GM12878 (cell line): ENCODE results near the gene CKS2. TPM values are rescaled to one million over a fixed set of nuclear protein-coding genes. Genes with fewer than 3 reads are reported as not detected.

Experiments used
- ATAC-seq: fragments of 200-7000 bp; cut with Tn5 transposase; 3 replicates; pipeline ENCODE4 v1.9.1; 2020; ENCODE audit warnings: mild to moderate bottlenecking, moderate library complexity
- BruUV-seq: library from RNA; stranded (reverse); fragments of 400-500 nt; replicated peaks from 2 replicates; lab custom pipeline; 2021; lab: Mats Ljungman, UMichigan
- CTCF ChIA-PET: fragments of 300-600 bp; sonication (Branson Sonifier 250); formaldehyde crosslinking; extraction: SDS; loops from one replicate; lab custom pipeline; 2021; ENCODE audit warnings: inconsistent platforms; lab: Yijun Ruan, JAX
- POLR2A ChIA-PET: fragments of 350-600 bp; formaldehyde crosslinking; extraction: SDS; loops from one replicate; lab custom pipeline; 2021; ENCODE audit warnings: inconsistent platforms; lab: Charles Lee
- RAD21 ChIA-PET: fragments of 300-600 bp; sonication (Branson Sonifier 250); formaldehyde crosslinking; loops from one replicate; lab custom pipeline; 2023; ENCODE audit warnings: antibody characterized with exemption; ENCODE audit not compliant: unreplicated experiment; lab: Charles Lee
- SMC1A ChIA-PET: fragments of 300-600 bp; sonication (Branson Sonifier 250); formaldehyde crosslinking; loops from one replicate; lab custom pipeline; 2023; ENCODE audit not compliant: unreplicated experiment, uncharacterized antibody; lab: Charles Lee
- DNase-seq: peaks from one replicate; pipeline ENCODE4 v3.0.0-alpha.2; 2011; ENCODE audit warnings: low read depth, low spot score
- FAIRE-seq: peaks from 3 replicates; lab custom pipeline; 2011; peaks lifted over from hg19 to GRCh38; lab: Jason Lieb, UNC
- H2AFZ ChIP-seq: 2 replicates; pipeline ENCODE4 v1.6.0; 2011; ENCODE audit warnings: low read depth, low read length, control low read depth; ENCODE audit not compliant: control insufficient read depth
- H3K27ac ChIP-seq: 2 replicates; pipeline ENCODE4 v1.5.1; 2011; ENCODE audit warnings: control low read depth; ENCODE audit not compliant: control insufficient read depth, insufficient read depth
- H3K27me3 ChIP-seq, 2 experiments: replicated peaks in 1 of 2; 2 replicates each; pipeline versions ENCODE4 v1.6.0 to v1.6.1; 2011; ENCODE audit warnings: low read length in 1 of 2; ENCODE audit not compliant: control insufficient read depth in 2 of 2, insufficient read depth in 2 of 2
- H3K36me3 ChIP-seq, 2 experiments: 2 replicates each; pipeline ENCODE4 v1.5.1; 2011; ENCODE audit warnings: low read length in 1 of 2; ENCODE audit not compliant: control insufficient read depth in 2 of 2, insufficient read depth in 2 of 2
- H3K4me1 ChIP-seq: 2 replicates; pipeline ENCODE4 v1.6.1; 2011; ENCODE audit warnings: mild to moderate bottlenecking, low read length, moderate library complexity, mixed read lengths; ENCODE audit not compliant: control insufficient read depth, insufficient read depth
- H3K4me2 ChIP-seq: 2 replicates; pipeline ENCODE4 v1.6.0; 2011; ENCODE audit warnings: control low read depth; ENCODE audit not compliant: control insufficient read depth, insufficient read depth
- H3K4me3 ChIP-seq: fragments of 200-600 bp; sonication (generic); 2 replicates; pipeline ENCODE4 v1.5.1; 2016
- H3K79me2 ChIP-seq: 2 replicates; pipeline ENCODE4 v1.6.0; 2011; ENCODE audit warnings: low read length; ENCODE audit not compliant: control insufficient read depth, insufficient read depth
- H3K9ac ChIP-seq: 2 replicates; pipeline ENCODE4 v1.8.0; 2011; ENCODE audit warnings: low read length, control low read depth, mixed read lengths; ENCODE audit not compliant: control insufficient read depth, insufficient read depth
- H3K9me3 ChIP-seq: replicated peaks from 3 replicates; pipeline ENCODE4 v1.5.1; 2011; ENCODE audit warnings: mild to moderate bottlenecking, low read length; ENCODE audit not compliant: control insufficient read depth, insufficient read depth
- H4K20me1 ChIP-seq: 2 replicates; pipeline ENCODE4 v1.6.0; 2011; ENCODE audit not compliant: control insufficient read depth, insufficient read depth
- CHD1 ChIP-seq: IDR thresholded peaks from 2 replicates; pipeline ENCODE4 v1.6.1; 2012; ENCODE audit warnings: low read depth, low read length, improper control_type of control experiment
- IKZF1 ChIP-seq: fragments of 450-650 bp; conservative IDR thresholded peaks from 2 replicates; pipeline ENCODE4 v1.6.1; 2017; ENCODE audit warnings: antibody characterized with exemption, mild to moderate bottlenecking
- MEF2A ChIP-seq: IDR thresholded peaks from 2 replicates; pipeline ENCODE4 v1.6.1; 2011; ENCODE audit warnings: low read depth, mild to moderate bottlenecking, low read length, moderate library complexity; ENCODE audit not compliant: insufficient read depth
- POU2F2 ChIP-seq: IDR thresholded peaks from 3 replicates; pipeline ENCODE4 v1.6.1; 2011; ENCODE audit warnings: low read depth, mild to moderate bottlenecking, low read length, borderline replicate concordance
- RCOR1 ChIP-seq: conservative IDR thresholded peaks from 2 replicates; pipeline ENCODE4 v1.6.1; 2012; ENCODE audit warnings: low read depth, low read length, improper control_type of control experiment
- TAF1 ChIP-seq: IDR thresholded peaks from 2 replicates; pipeline ENCODE4 v1.6.1; 2011; ENCODE audit warnings: mild to moderate bottlenecking, low read depth, low read length, borderline replicate concordance
- TBL1XR1 ChIP-seq: IDR thresholded peaks from 2 replicates; pipeline ENCODE4 v1.6.1; 2012; ENCODE audit warnings: low read depth, low read length, improper control_type of control experiment
- TCF12 ChIP-seq: IDR thresholded peaks from 2 replicates; pipeline ENCODE4 v1.6.1; 2011; ENCODE audit warnings: low read depth, mild to moderate bottlenecking, low read length
- TCF7 ChIP-seq: IDR thresholded peaks from 2 replicates; pipeline ENCODE4 v1.6.1; 2014; ENCODE audit warnings: antibody characterized with exemption, borderline replicate concordance
- ZNF592 ChIP-seq: fragments of 450-650 bp; IDR thresholded peaks from 2 replicates; pipeline ENCODE4 v1.6.1; 2017; ENCODE audit warnings: mild to moderate bottlenecking, moderate library complexity
- WGBS: methylation state at CpG from one replicate; pipeline ENCODE4 v1.1.6; 2016; ENCODE audit warnings: low lambda C conversion rate; ENCODE audit not compliant: insufficient replicate concordance, insufficient coverage; ENCODE audit errors: missing lambda C conversion rate; 5-methylcytosine and 5-hydroxymethylcytosine counted together
- in situ Hi-C: fragments of 300-500 bp; cut with MboI; formaldehyde crosslinking; loops from 9 replicates; pipeline ENCODE4 v1.14.3; 2018; ENCODE audit warnings: mixed read lengths
- intact Hi-C: fragments of 100-400 bp; cut with micrococcal nuclease; formaldehyde crosslinking; loops from one replicate; pipeline ENCODE4 v1.14.2; 2022; ENCODE audit not compliant: unreplicated experiment
- polyA plus RNA-seq, 11 experiments: library from polyadenylated mRNA; depleted of rRNA in 4 of 11; unstranded in 6 of 11; stranded (reverse) in 5 of 11; fragments of >200 nt; fragmentation: Nextera tagmentation in 4 of 11; fragmentation: Illumina TruSeq in 1 of 11; extraction: Ambion mirVana in 4 of 11; extraction: Trizol in 1 of 11; gene quantifications; 1 replicate in 1 of 11; 2 replicates in 10 of 11; pipeline versions ENCODE4 v1.2.1 to v1.2.3, GENCODE V29; 2011 to 2016; ENCODE audit warnings: inconsistent platforms in 2 of 11, missing spikeins in 2 of 11, low read depth in 1 of 11
- total RNA-seq, 4 experiments: library from RNA; depleted of rRNA in 3 of 4; stranded (reverse); fragments of >200 nt in 3 of 4; fragmentation: Illumina TruSeq in 1 of 4; extraction: Trizol in 1 of 4; gene quantifications; 2 replicates each; pipeline versions ENCODE4 v1.2.1 to v1.2.3, GENCODE V29; 2013 to 2021
- TF ChIP-seq, protein P1 (sequence below): fragments of 450-650 bp; IDR thresholded peaks from 2 replicates; pipeline ENCODE4 v1.6.1; 2017; ENCODE audit warnings: mild to moderate bottlenecking, moderate library complexity
- TF ChIP-seq, protein P2 (sequence below): fragments of 450-650 bp; IDR thresholded peaks from 2 replicates; pipeline ENCODE4 v1.6.1; 2016; ENCODE audit warnings: mild to moderate bottlenecking

The CKS2 gene
- total and polyA plus RNA-seq, 10 of the 15 experiments (the other 5 are each of a cell fraction or from before 2014, with no cell fraction given), result 172 to 1,251 (median 503) TPM

- TF ChIP-seq, protein P1, sequence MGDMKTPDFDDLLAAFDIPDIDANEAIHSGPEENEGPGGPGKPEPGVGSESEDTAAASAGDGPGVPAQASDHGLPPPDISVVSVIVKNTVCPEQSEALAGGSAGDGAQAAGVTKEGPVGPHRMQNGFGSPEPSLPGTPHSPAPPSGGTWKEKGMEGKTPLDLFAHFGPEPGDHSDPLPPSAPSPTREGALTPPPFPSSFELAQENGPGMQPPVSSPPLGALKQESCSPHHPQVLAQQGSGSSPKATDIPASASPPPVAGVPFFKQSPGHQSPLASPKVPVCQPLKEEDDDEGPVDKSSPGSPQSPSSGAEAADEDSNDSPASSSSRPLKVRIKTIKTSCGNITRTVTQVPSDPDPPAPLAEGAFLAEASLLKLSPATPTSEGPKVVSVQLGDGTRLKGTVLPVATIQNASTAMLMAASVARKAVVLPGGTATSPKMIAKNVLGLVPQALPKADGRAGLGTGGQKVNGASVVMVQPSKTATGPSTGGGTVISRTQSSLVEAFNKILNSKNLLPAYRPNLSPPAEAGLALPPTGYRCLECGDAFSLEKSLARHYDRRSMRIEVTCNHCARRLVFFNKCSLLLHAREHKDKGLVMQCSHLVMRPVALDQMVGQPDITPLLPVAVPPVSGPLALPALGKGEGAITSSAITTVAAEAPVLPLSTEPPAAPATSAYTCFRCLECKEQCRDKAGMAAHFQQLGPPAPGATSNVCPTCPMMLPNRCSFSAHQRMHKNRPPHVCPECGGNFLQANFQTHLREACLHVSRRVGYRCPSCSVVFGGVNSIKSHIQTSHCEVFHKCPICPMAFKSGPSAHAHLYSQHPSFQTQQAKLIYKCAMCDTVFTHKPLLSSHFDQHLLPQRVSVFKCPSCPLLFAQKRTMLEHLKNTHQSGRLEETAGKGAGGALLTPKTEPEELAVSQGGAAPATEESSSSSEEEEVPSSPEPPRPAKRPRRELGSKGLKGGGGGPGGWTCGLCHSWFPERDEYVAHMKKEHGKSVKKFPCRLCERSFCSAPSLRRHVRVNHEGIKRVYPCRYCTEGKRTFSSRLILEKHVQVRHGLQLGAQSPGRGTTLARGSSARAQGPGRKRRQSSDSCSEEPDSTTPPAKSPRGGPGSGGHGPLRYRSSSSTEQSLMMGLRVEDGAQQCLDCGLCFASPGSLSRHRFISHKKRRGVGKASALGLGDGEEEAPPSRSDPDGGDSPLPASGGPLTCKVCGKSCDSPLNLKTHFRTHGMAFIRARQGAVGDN, result no peak
- TF ChIP-seq, protein P2, sequence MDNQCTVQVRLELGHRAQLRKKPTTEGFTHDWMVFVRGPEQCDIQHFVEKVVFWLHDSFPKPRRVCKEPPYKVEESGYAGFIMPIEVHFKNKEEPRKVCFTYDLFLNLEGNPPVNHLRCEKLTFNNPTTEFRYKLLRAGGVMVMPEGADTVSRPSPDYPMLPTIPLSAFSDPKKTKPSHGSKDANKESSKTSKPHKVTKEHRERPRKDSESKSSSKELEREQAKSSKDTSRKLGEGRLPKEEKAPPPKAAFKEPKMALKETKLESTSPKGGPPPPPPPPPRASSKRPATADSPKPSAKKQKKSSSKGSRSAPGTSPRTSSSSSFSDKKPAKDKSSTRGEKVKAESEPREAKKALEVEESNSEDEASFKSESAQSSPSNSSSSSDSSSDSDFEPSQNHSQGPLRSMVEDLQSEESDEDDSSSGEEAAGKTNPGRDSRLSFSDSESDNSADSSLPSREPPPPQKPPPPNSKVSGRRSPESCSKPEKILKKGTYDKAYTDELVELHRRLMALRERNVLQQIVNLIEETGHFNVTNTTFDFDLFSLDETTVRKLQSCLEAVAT, result no peak
- TF ChIP-seq IKZF1, result no peak
These were observed 43.5 kb downstream of the CKS2 start (continued) for GRCh38 chr9:89354471-89354870.

- Histone ChIP-seq H3K4me1 (peaks cover 7% of the 10 kb centered on the region), H3K36me3 (peaks cover 34 to 52% of the 10 kb centered on the region in 2 experiments), H4K20me1 (no peaks in the 10 kb centered on the region), H3K4me2 (no peak overlapping the region), H3K79me2 (no peaks in the 10 kb centered on the region), H3K27ac (no peak overlapping the region), H3K9me3 (no peaks in the 10 kb centered on the region), H3K4me3 (no peak overlapping the region), H2AFZ (no peak overlapping the region), H3K9ac (no peak overlapping the region), H3K27me3 (no peaks in the 10 kb centered on the region)
- no peak for ATAC-seq
- DNase-seq, result no peak
- WGBS, result 75% methylated on average over 2 of the region's 2 CpGs
- ChIA-PET CTCF (interaction anchor here (3.1 kb wide), 1 partner anchor 192 kb away, joined by 12 read pairs; no protein-coding TSS in a partner anchor), SMC1A (interaction anchor here (0.8 to 2.0 kb wide), 4 partner anchors 9 to 118 kb away, joined by 3 to 8 read pairs (median 6); no protein-coding TSS in a partner anchor), RAD21 (interaction anchor here (0.8 kb wide), 1 partner anchor 192 kb away, joined by 3 read pairs; no protein-coding TSS in a partner anchor), POLR2A (interaction anchor here (1.0 kb wide), 1 partner anchor 42 kb away, joined by 3 read pairs; no protein-coding TSS in a partner anchor)
- no peak for TF ChIP-seq TBL1XR1
- TF ChIP-seq ZNF592, result no peak
- no peak for TF ChIP-seq TCF7
- no peak for TF ChIP-seq MEF2A
- no peak for TF ChIP-seq RCOR1
- TF ChIP-seq CHD1, result no peak
- TF ChIP-seq POU2F2, result no peak
- no peak for TF ChIP-seq TAF1
- TF ChIP-seq TCF12, result no peak
- BruUV-seq, result no TSS peak
- FAIRE-seq, result no peak
- intact Hi-C loops, result no loop called here
- in situ Hi-C loops, result no loop called here
These were observed 45.8 kb downstream of the CKS2 start for GRCh38 chr9:89356782-89357181.
